Ramos (cell line): ENCODE results near the gene NISCH.

Experiments
- in situ Hi-C: fragments of 300-500 bp; cut with MboI; formaldehyde crosslinking; loops from one replicate; pipeline ENCODE4 v1.14.3; 2022; ENCODE audit warnings: low sequenced_read_pairs; ENCODE audit not compliant: unreplicated experiment

The NISCH gene

GRCh38 chr3:52455283-52456168, at the start of gene NISCH:
NISCH (plus strand) TSS chr3:52455604; CDS start chr3:52455642, 38 bp downstream.
- in situ Hi-C loops, result no loop called here

GRCh38 chr3:52406231-52406661, 49.2 kb upstream of the NISCH start:
- in situ Hi-C loops, result no loop called here

- in situ Hi-C loops, result no loop called here
These were observed 48.5 kb upstream of the NISCH start for GRCh38 chr3:52406791-52407510.

- in situ Hi-C loops, result no loop called here
These were observed 47.6 kb upstream of the NISCH start for GRCh38 chr3:52407779-52408178.

- in situ Hi-C loops, result no loop called here
These were observed 46.9 kb upstream of the NISCH start for GRCh38 chr3:52408466-52408865.

- in situ Hi-C loops, result no loop called here
These were observed 39.6 kb upstream of the NISCH start for GRCh38 chr3:52415800-52416199.

- in situ Hi-C loops, result no loop called here
These were observed 35.0 kb upstream of the NISCH start for GRCh38 chr3:52420388-52420787.

- in situ Hi-C loops, result no loop called here
These were observed 32.7 kb upstream of the NISCH start for GRCh38 chr3:52422669-52423068.

GRCh38 chr3:52423173-52423572, 32.2 kb upstream of the NISCH start:
- in situ Hi-C loops, result no loop called here

GRCh38 chr3:52428151-52429005, 27.0 kb upstream of the NISCH start:
- in situ Hi-C loops, result no loop called here

GRCh38 chr3:52429031-52429430, 26.4 kb upstream of the NISCH start:
- in situ Hi-C loops, result no loop called here

GRCh38 chr3:52429779-52430415, 25.5 kb upstream of the NISCH start:
- in situ Hi-C loops, result no loop called here

- in situ Hi-C loops, result no loop called here
These were observed 25.0 kb upstream of the NISCH start for GRCh38 chr3:52430416-52430810.

GRCh38 chr3:52431459-52432223, 23.8 kb upstream of the NISCH start:
- in situ Hi-C loops, result no loop called here

- in situ Hi-C loops, result no loop called here
These were observed 23.2 kb upstream of the NISCH start for GRCh38 chr3:52432225-52432624.

GRCh38 chr3:52432691-52433141, 22.7 kb upstream of the NISCH start:
- in situ Hi-C loops, result no loop called here

- in situ Hi-C loops, result no loop called here
These were observed 21.9 kb upstream of the NISCH start for GRCh38 chr3:52433328-52433995.

GRCh38 chr3:52433996-52434479, 21.4 kb upstream of the NISCH start:
- in situ Hi-C loops, result no loop called here
